Peyer's patch (tissue), 4 donors: ENCODE measurements around the gene TFAP2B. TPM values are rescaled to one million over a fixed set of nuclear protein-coding genes. Genes with fewer than 3 reads are reported as not detected.

Source experiments
- DNase-seq, 3 donors: peaks; one replicate each; pipeline ENCODE4 v3.0.0-alpha.2; 2017 to 2019
- H3K27ac ChIP-seq, 4 donors: fragments of 200-600 bp; sonication (generic); one replicate each; pipeline ENCODE4 v1.5.1; 2016 to 2019
- H3K27me3 ChIP-seq, 2 donors: fragments of 200-600 bp; sonication (generic); one replicate each; pipeline ENCODE4 v1.5.1; 2019
- H3K36me3 ChIP-seq, 3 donors: fragments of 200-600 bp; sonication (generic); one replicate each; pipeline ENCODE4 v1.5.1; 2016 to 2019
- H3K4me1 ChIP-seq, 4 donors: fragments of 200-600 bp; sonication (generic); one replicate each; pipeline ENCODE4 v1.5.1; 2016 to 2019
- H3K4me3 ChIP-seq, 4 donors: fragments of 200-600 bp; sonication (generic); 1 replicate in 3 of 4; 2 replicates in 1 of 4; pipeline ENCODE4 v1.5.1; 2016 to 2019; ENCODE audit warnings: mild to moderate bottlenecking in 1 of 4
- H3K9me3 ChIP-seq, 4 donors: fragments of 200-600 bp; sonication (generic); one replicate each; pipeline ENCODE4 v1.5.1; 2016 to 2019; ENCODE audit warnings: mild to moderate bottlenecking in 1 of 4
- CTCF ChIP-seq, 6 experiments: fragments of 450-650 bp in 4 of 6; fragments of 200-600 bp in 2 of 6; sonication (generic) in 1 of 6; IDR thresholded peaks; one replicate each; pipeline ENCODE4 v1.5.1; 2017 to 2019; ENCODE audit warnings: antibody characterized with exemption in 6 of 6, mild to moderate bottlenecking in 3 of 6, moderate library complexity in 1 of 6
- POLR2A ChIP-seq, 2 donors: fragments of 450-650 bp; IDR thresholded peaks; one replicate each; pipeline ENCODE4 v1.5.1; 2017; ENCODE audit warnings: antibody characterized with exemption in 2 of 2, mild to moderate bottlenecking in 2 of 2, moderate library complexity in 2 of 2
- total RNA-seq, 4 donors: library from RNA; depleted of rRNA; stranded (reverse); fragments of >200 nt; gene quantifications; one replicate each; pipeline ENCODE4 v1.1.0, GENCODE V29; 2016

Gene TFAP2B
- total RNA-seq, 4 donors from 2014 or later, result not detected

GRCh38 chr6:50820869-50821264 lies 2.2 kb downstream of the TFAP2B start:
- Histone ChIP-seq H3K9me3 (no peaks in the 10 kb centered on the region), H3K4me3 (no peak overlapping the region), H3K27me3 (peaks cover 0 to 37% of the 10 kb centered on the region in 2 donors), H3K27ac (no peak overlapping the region), H3K4me1 (peaks cover 0 to 5% (median 0%) of the 10 kb centered on the region in 4 donors), H3K36me3 (no peaks in the 10 kb centered on the region)
- no peak for DNase-seq
- TF ChIP-seq CTCF (IDR thresholded peaks at IDR 0.05) (no peak), POLR2A (IDR thresholded peaks at IDR 0.05) (no peak)

- TF ChIP-seq CTCF (IDR thresholded peaks at IDR 0.05) (no peak), POLR2A (IDR thresholded peaks at IDR 0.05) (no peak)
- DNase-seq, result no peak
- H3K36me3 ChIP-seq, result no peaks in the 10 kb centered on the region
- no peak overlapping the region for H3K4me3 ChIP-seq
- H3K4me1 ChIP-seq, result peaks cover 0 to 5% (median 0%) of the 10 kb centered on the region in 4 donors
- H3K9me3 ChIP-seq, result no peaks in the 10 kb centered on the region
- H3K27me3 ChIP-seq, result peaks cover 0 to 43% of the 10 kb centered on the region in 2 donors
- no peak overlapping the region for H3K27ac ChIP-seq
Measured at GRCh38 chr6:50821441-50822077, 2.9 kb downstream of the TFAP2B start.

GRCh38 chr6:50822078-50822476 lies 3.4 kb downstream of the TFAP2B start:
- TF ChIP-seq POLR2A (IDR thresholded peaks at IDR 0.05) (no peak), CTCF (IDR thresholded peaks at IDR 0.05) (no peak)
- peaks cover 0 to 5% (median 0%) of the 10 kb centered on the region in 4 donors for H3K4me1 ChIP-seq
- no peaks in the 10 kb centered on the region for H3K36me3 ChIP-seq
- no peak overlapping the region for H3K27ac ChIP-seq
- no peak for DNase-seq
- H3K9me3 ChIP-seq, result no peaks in the 10 kb centered on the region
- H3K4me3 ChIP-seq, result no peak overlapping the region
- peaks cover 0 to 43% of the 10 kb centered on the region in 2 donors for H3K27me3 ChIP-seq

GRCh38 chr6:50823094-50823920 lies 4.6 kb downstream of the TFAP2B start:
- Histone ChIP-seq H3K9me3 (no peaks in the 10 kb centered on the region), H3K4me3 (no peak overlapping the region), H3K4me1 (peaks cover 0 to 5% (median 0%) of the 10 kb centered on the region in 4 donors), H3K27ac (no peak overlapping the region), H3K27me3 (peaks cover 0 to 43% of the 10 kb centered on the region in 2 donors), H3K36me3 (no peaks in the 10 kb centered on the region)
- DNase-seq, result no peak
- TF ChIP-seq POLR2A (IDR thresholded peaks at IDR 0.05) (no peak), CTCF (IDR thresholded peaks at IDR 0.05) (no peak)

- no peak overlapping the region for H3K4me3 ChIP-seq
- H3K4me1 ChIP-seq, result peaks cover 0 to 4% (median 0%) of the 10 kb centered on the region in 4 donors
- H3K27ac ChIP-seq, result no peak overlapping the region
- no peaks in the 10 kb centered on the region for H3K36me3 ChIP-seq
- no peak for DNase-seq
- H3K9me3 ChIP-seq, result no peaks in the 10 kb centered on the region
- TF ChIP-seq CTCF (IDR thresholded peaks at IDR 0.05) (no peak), POLR2A (IDR thresholded peaks at IDR 0.05) (no peak)
- H3K27me3 ChIP-seq, result peaks cover 0 to 41% of the 10 kb centered on the region in 2 donors
Measured at GRCh38 chr6:50824552-50824951, 5.9 kb downstream of the TFAP2B start.
